KOPT-K1 (cell line): ENCODE results near the gene ATXN1.

Experiments used
- H3K27ac ChIP-seq: fragments of 200-600 bp; sonication (generic); 2 replicates; pipeline ENCODE4 v1.5.1; 2016; ENCODE audit warnings: antibody characterized with exemption, mild to moderate bottlenecking, low read depth, low read length; ENCODE audit not compliant: poor library complexity, severe bottlenecking
- H3K36me3 ChIP-seq: fragments of 200-600 bp; sonication (generic); 2 replicates; pipeline ENCODE4 v1.5.1; 2017; ENCODE audit warnings: antibody characterized with exemption, mild to moderate bottlenecking, low read length, moderate library complexity; ENCODE audit not compliant: insufficient read depth
- H3K9me3 ChIP-seq: fragments of 200-600 bp; sonication (generic); 2 replicates; pipeline ENCODE4 v1.5.1; 2017; ENCODE audit warnings: antibody characterized with exemption, low read length, mild to moderate bottlenecking; ENCODE audit not compliant: insufficient read depth, poor library complexity, severe bottlenecking

ATXN1 gene

GRCh38 chr6:16427124-16427523 is 334.1 kb downstream of the ATXN1 start:
- H3K9me3 ChIP-seq: no peaks in the 10 kb centered on the region
- no peak overlapping the region for H3K27ac ChIP-seq
- H3K36me3 ChIP-seq: no peaks in the 10 kb centered on the region

GRCh38 chr6:16425881-16426615 is 335.2 kb downstream of the ATXN1 start:
- Histone ChIP-seq H3K27ac (no peak overlapping the region), H3K36me3 (no peaks in the 10 kb centered on the region), H3K9me3 (no peaks in the 10 kb centered on the region)

- Histone ChIP-seq H3K36me3 (no peaks in the 10 kb centered on the region), H3K27ac (peak overlapping the region; percentile 68), H3K9me3 (no peaks in the 10 kb centered on the region)
Observed at GRCh38 chr6:16421462-16421960, 339.7 kb downstream of the ATXN1 start.

GRCh38 chr6:16420715-16421461 is 340.4 kb downstream of the ATXN1 start:
- Histone ChIP-seq H3K36me3 (no peaks in the 10 kb centered on the region), H3K9me3 (no peaks in the 10 kb centered on the region), H3K27ac (peak overlapping the region; percentile 68)

GRCh38 chr6:16420337-16420714 is 340.9 kb downstream of the ATXN1 start:
- H3K27ac ChIP-seq: peak overlapping the region; percentile 68
- no peaks in the 10 kb centered on the region for H3K9me3 ChIP-seq

DNA sequence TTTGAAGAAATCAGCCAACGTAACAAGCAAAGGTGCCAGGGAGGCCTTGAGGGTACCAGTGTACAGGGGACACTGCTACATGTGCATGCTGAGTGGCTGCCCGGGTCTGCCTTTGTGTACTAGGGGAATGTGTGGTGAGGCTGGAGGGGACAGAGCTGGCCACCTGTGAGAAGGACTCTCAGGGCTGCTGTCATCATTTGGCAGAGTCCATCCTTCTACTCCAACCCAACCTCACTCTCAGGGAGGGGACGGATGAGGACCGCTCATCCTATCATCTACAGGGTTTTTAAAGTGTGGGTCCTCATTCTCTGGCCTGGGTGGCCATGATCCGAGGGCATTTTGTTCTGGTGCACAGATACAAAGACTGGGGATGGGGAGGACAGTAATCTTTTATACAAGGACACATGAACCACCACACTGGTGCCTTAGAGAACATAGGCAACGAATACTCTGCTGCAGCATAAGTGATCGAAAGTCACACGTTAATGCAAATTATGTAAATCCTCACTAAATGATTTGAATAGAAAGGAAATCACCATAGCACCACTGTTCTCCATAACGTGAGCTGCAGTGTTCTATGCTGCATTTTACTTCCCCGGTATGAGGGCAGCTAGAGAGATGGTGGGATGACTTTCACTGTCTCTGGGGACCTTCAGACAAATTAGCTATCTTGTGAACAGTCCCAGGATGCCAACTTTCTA is 341.5 kb downstream of the ATXN1 start:
- no peak overlapping the region for H3K27ac ChIP-seq
- H3K9me3 ChIP-seq: no peaks in the 10 kb centered on the region
- no peaks in the 10 kb centered on the region for H3K36me3 ChIP-seq

More at GRCh38 chr6:16420337-16420714, 340.9 kb downstream of the ATXN1 start:
- no peaks in the 10 kb centered on the region for H3K36me3 ChIP-seq

- Histone ChIP-seq H3K36me3 (no peaks in the 10 kb centered on the region), H3K27ac (no peak overlapping the region), H3K9me3 (no peaks in the 10 kb centered on the region)
Observed at GRCh38 chr6:16418151-16418550, 343.1 kb downstream of the ATXN1 start.

GRCh38 chr6:16415677-16416076 is 345.6 kb downstream of the ATXN1 start:
- no peak overlapping the region for H3K27ac ChIP-seq
- H3K9me3 ChIP-seq: no peaks in the 10 kb centered on the region
- no peaks in the 10 kb centered on the region for H3K36me3 ChIP-seq

- Histone ChIP-seq H3K9me3 (no peaks in the 10 kb centered on the region), H3K27ac (no peak overlapping the region), H3K36me3 (no peaks in the 10 kb centered on the region)
Observed at GRCh38 chr6:16414205-16414604, 347.1 kb downstream of the ATXN1 start.

GRCh38 chr6:16413399-16413798 is 347.9 kb downstream of the ATXN1 start:
- no peaks in the 10 kb centered on the region for H3K9me3 ChIP-seq
- no peak overlapping the region for H3K27ac ChIP-seq
- H3K36me3 ChIP-seq: no peaks in the 10 kb centered on the region

DNA sequence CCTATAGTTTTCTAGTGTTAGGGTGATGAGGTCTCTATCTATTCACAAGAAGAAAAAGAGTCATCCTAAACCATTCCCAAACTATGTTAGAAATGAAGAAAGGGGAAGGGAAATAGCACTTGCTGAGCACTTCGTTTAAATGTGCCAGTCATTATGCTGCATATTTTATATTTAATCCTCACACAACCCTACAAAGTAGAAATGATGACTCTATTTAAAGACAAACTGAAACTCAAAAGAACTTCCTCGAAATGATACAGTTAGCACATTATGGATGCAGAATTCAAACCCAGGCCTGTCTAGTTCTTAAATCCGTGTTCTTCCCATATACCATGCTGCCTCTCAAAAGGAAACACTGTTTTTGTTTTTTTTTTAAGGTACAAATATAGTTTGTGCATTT is 348.3 kb downstream of the ATXN1 start:
- H3K9me3 ChIP-seq: no peaks in the 10 kb centered on the region
- no peak overlapping the region for H3K27ac ChIP-seq
- H3K36me3 ChIP-seq: no peaks in the 10 kb centered on the region

GRCh38 chr6:16412171-16412570 is 349.1 kb downstream of the ATXN1 start:
- H3K27ac ChIP-seq: no peak overlapping the region
- no peaks in the 10 kb centered on the region for H3K9me3 ChIP-seq
- no peaks in the 10 kb centered on the region for H3K36me3 ChIP-seq

DNA sequence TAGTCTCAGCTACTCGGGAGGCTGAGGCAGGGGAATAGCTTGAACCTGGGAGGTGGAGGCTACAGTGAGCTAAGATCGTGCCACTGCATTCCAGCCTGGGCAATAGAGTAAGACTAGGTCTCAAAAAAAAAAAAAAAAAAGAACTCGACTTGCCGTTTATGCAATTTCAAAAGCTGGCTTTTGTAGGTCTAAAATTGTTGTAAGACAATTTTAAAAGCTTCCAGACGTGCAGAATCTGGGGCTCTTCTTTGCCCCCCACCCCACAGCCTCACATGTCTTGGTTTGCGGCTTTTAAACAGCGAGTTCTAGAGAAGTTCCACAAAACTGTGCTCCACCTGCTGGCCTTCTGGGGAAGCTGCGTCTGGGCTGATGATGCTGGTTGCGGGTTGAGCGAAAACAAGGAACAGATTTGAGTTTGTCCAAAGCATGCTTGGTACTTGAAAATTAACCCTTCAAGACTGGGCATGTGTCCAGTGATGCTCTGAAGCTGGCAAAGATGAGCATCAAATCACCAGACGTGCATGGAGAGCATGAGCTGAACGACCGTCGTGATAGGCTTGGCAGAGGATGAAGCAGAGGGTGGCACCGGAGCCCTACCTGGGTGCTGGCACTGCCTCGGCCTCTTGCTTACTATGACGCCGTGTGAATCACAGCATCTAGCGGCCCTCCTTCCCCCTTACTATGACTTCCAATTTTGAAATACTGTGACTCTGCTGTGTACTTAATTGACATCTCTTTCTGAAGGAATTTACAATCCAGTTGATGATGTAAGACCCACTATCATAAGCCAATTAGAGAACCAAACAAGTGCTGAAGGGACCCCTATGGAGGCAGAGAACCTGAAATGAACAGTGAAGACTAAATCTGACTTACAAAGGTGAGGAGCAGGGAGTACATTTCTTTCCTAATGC is 351.5 kb downstream of the ATXN1 start:
- Histone ChIP-seq H3K9me3 (no peaks in the 10 kb centered on the region), H3K27ac (no peak overlapping the region), H3K36me3 (no peaks in the 10 kb centered on the region)

GRCh38 chr6:16408766-16409165 is 352.5 kb downstream of the ATXN1 start:
- Histone ChIP-seq H3K27ac (no peak overlapping the region), H3K36me3 (no peaks in the 10 kb centered on the region), H3K9me3 (no peaks in the 10 kb centered on the region)
